B cell (primary cell): ENCODE measurements around the gene CLDN11. TPM values are rescaled to one million over a fixed set of nuclear protein-coding genes. Genes with fewer than 3 reads are reported as not detected.

ENCODE experiments used
- ATAC-seq: fragments of 200-7000 bp; cut with Tn5 transposase; one replicate; pipeline ENCODE4 v1.10.0; 2021; ENCODE audit warnings: low read depth, mild to moderate bottlenecking, moderate number of reproducible peaks, moderate library complexity
- CTCF ChIA-PET: fragments of 350-600 bp; sonication (Branson Sonifier 250); formaldehyde crosslinking; loops from one replicate; lab custom pipeline; 2021; ENCODE audit warnings: antibody characterized with exemption, inconsistent platforms; lab: Charles Lee
- POLR2A ChIA-PET: fragments of 350-600 bp; sonication (Branson Sonifier 250); formaldehyde crosslinking; loops from one replicate; lab custom pipeline; 2021; ENCODE audit warnings: antibody characterized with exemption; lab: Charles Lee
- DNase-seq: peaks from one replicate; pipeline ENCODE4 v3.0.0; 2013
- H2AFZ ChIP-seq: 2 replicates; pipeline ENCODE4 v1.6.1; 2012; ENCODE audit warnings: mild to moderate bottlenecking, low read depth, low read length; ENCODE audit not compliant: insufficient read depth, poor library complexity, severe bottlenecking
- H3K27ac ChIP-seq, 2 donors: 1 replicate in 1 of 2; 2 replicates in 1 of 2; pipeline ENCODE4 v1.5.1; 2012 to 2013; ENCODE audit warnings: low read length in 2 of 2, mild to moderate bottlenecking in 2 of 2, moderate library complexity in 1 of 2
- H3K27me3 ChIP-seq, 4 experiments: fragments of 200-600 bp in 1 of 4; sonication (generic) in 1 of 4; replicated peaks in 1 of 4; 1 replicate in 2 of 4; 2 replicates in 2 of 4; pipeline versions ENCODE4 v1.6.1 to v1.7.0; 2013 to 2016; ENCODE audit warnings: low read length in 3 of 4, mild to moderate bottlenecking in 2 of 4, mixed read lengths in 1 of 4, moderate library complexity in 1 of 4; ENCODE audit not compliant: insufficient read depth in 4 of 4, control insufficient read depth in 3 of 4; ENCODE audit errors: control extremely low read depth in 1 of 4
- H3K36me3 ChIP-seq, 2 experiments: replicated peaks in 1 of 2; 1 replicate in 1 of 2; 2 replicates in 1 of 2; pipeline versions ENCODE4 v1.6.1 to v1.7.1; 2013; ENCODE audit warnings: low read length in 1 of 2; ENCODE audit not compliant: insufficient read depth in 2 of 2, control insufficient read depth in 1 of 2; ENCODE audit errors: control extremely low read depth in 1 of 2, extremely low read depth in 1 of 2
- H3K4me1 ChIP-seq, 2 donors: fragments of 200-600 bp in 1 of 2; sonication (generic) in 1 of 2; 1 replicate in 1 of 2; 2 replicates in 1 of 2; pipeline versions ENCODE4 v1.5.1 to v1.6.1; 2013 to 2017; ENCODE audit warnings: low read length in 2 of 2; ENCODE audit not compliant: control insufficient read depth in 2 of 2, insufficient read depth in 2 of 2
- H3K4me2 ChIP-seq: replicated peaks from 2 replicates; pipeline ENCODE3; 2012; ENCODE audit warnings: mild to moderate bottlenecking, low read depth, low read length; ENCODE audit not compliant: poor library complexity, severe bottlenecking
- H3K4me3 ChIP-seq, 5 experiments: fragments of 200-600 bp in 1 of 5; sonication (generic) in 1 of 5; 1 replicate in 3 of 5; 2 replicates in 2 of 5; pipeline versions ENCODE4 v1.5.1 to v1.7.0; 2011 to 2016; ENCODE audit warnings: low read length in 4 of 5, mild to moderate bottlenecking in 4 of 5, low read depth in 2 of 5, control low read depth in 1 of 5, moderate library complexity in 1 of 5; ENCODE audit not compliant: insufficient read depth in 1 of 5; ENCODE audit errors: control extremely low read depth in 1 of 5, extremely low read depth in 1 of 5
- H3K79me2 ChIP-seq: fragments of 200-600 bp; sonication (generic); one replicate; pipeline ENCODE4 v1.6.0; 2016; ENCODE audit warnings: low read length; ENCODE audit not compliant: control insufficient read depth, insufficient read depth
- H3K9ac ChIP-seq: fragments of 200-600 bp; sonication (generic); 2 replicates; pipeline ENCODE4 v1.6.1; 2017; ENCODE audit warnings: mild to moderate bottlenecking, low read length, moderate library complexity
- H3K9me3 ChIP-seq, 3 donors: one replicate each; pipeline versions ENCODE4 v1.6.1 to v1.7.1; 2013; ENCODE audit warnings: low read length in 2 of 3; ENCODE audit not compliant: control insufficient read depth in 2 of 3, insufficient read depth in 1 of 3; ENCODE audit errors: control extremely low read depth in 1 of 3
- H4K20me1 ChIP-seq: 2 replicates; pipeline ENCODE4 v1.6.0; 2012; ENCODE audit warnings: mild to moderate bottlenecking, low read length; ENCODE audit not compliant: insufficient read depth, control insufficient read depth, poor library complexity, severe bottlenecking
- H3K27ac Mint-ChIP-seq: one replicate; pipeline ENCODE4 v1.8.0; 2021; ENCODE audit warnings: mixed read lengths
- H3K27me3 Mint-ChIP-seq: one replicate; pipeline ENCODE4 v1.8.0; 2021; ENCODE audit warnings: mixed read lengths
- H3K4me1 Mint-ChIP-seq: one replicate; pipeline ENCODE4 v1.8.0; 2021; ENCODE audit warnings: mixed read lengths
- H3K4me3 Mint-ChIP-seq: one replicate; pipeline ENCODE4 v1.8.0; 2021; ENCODE audit warnings: mixed read lengths
- H3K9me3 Mint-ChIP-seq: one replicate; pipeline ENCODE4 v1.8.0; 2022; ENCODE audit warnings: mixed read lengths; ENCODE audit not compliant: insufficient read depth
- CTCF ChIP-seq: fragments of 200-600 bp; IDR thresholded peaks from one replicate; pipeline ENCODE4 v1.8.0; 2022; ENCODE audit warnings: antibody characterized with exemption, mild to moderate bottlenecking
- EZH2 ChIP-seq: IDR thresholded peaks from 2 replicates; pipeline ENCODE4 v1.6.1; 2012; ENCODE audit warnings: borderline replicate concordance, low read depth, mild to moderate bottlenecking, moderate library complexity, low read length; ENCODE audit not compliant: insufficient read depth, poor library complexity, severe bottlenecking
- WGBS: methylation state at CpG from one replicate; pipeline ENCODE4 v1.1.5; 2013; ENCODE audit warnings: missing lambda C conversion rate; ENCODE audit not compliant: insufficient coverage; 5-methylcytosine and 5-hydroxymethylcytosine counted together
- intact Hi-C: fragments of 100-400 bp; cut with micrococcal nuclease; formaldehyde crosslinking; loops from one replicate; pipeline ENCODE4 v1.10.0; 2022
- polyA plus RNA-seq: library from polyadenylated mRNA; depleted of rRNA; stranded (reverse); fragments of >200 nt; gene quantifications from 2 replicates; pipeline ENCODE4 v1.2.3, GENCODE V29; 2012
- total RNA-seq, 2 donors: library from RNA; stranded (reverse); fragments of 120-200 nt in 1 of 2; gene quantifications; 1 replicate in 1 of 2; 2 replicates in 1 of 2; pipeline versions ENCODE4 v1.2.3 to v1.2.4, GENCODE V29; 2013 to 2022

CLDN11 gene
- total and polyA plus RNA-seq, 2 donors (not counting 1 experiment from before 2014, with no cell fraction given), result 0.25 to 0.52 TPM

GRCh38 chr3:170426240-170426797 lies 7.7 kb downstream of the CLDN11 start:
- H3K4me1 ChIP-seq, result no peaks in the 10 kb centered on the region
- H3K79me2 ChIP-seq, result no peaks in the 10 kb centered on the region
- peaks cover 7% of the 10 kb centered on the region for H3K27me3 Mint-ChIP-seq
- TF ChIP-seq CTCF, result no peak
- TF ChIP-seq EZH2, result no peak
- H3K9me3 ChIP-seq, result no peaks in the 10 kb centered on the region
- CTCF ChIA-PET, result interaction anchor here (1.5 kb wide), 1 partner anchor 9 kb away, joined by 3 read pairs; no protein-coding TSS in a partner anchor
- no peak overlapping the region for H2AFZ ChIP-seq
- H3K4me2 ChIP-seq, result no peak overlapping the region
- no peak overlapping the region for H3K9ac ChIP-seq
- H3K27me3 ChIP-seq, result no peaks in the 10 kb centered on the region
- WGBS, result 50% methylated on average over 1 of the region's 2 CpGs
- DNase-seq (no peak), ATAC-seq (no peak)
- H3K27ac ChIP-seq, result no peak overlapping the region
- H4K20me1 ChIP-seq, result no peaks in the 10 kb centered on the region
- H3K9me3 Mint-ChIP-seq, result no peaks in the 10 kb centered on the region
- no peak overlapping the region for H3K27ac Mint-ChIP-seq
- intact Hi-C loops, result no loop called here
- H3K36me3 ChIP-seq, result no peaks in the 10 kb centered on the region
- H3K4me3 ChIP-seq, result no peak overlapping the region
- H3K4me1 Mint-ChIP-seq, result no peaks in the 10 kb centered on the region
- H3K4me3 Mint-ChIP-seq, result no peak overlapping the region
- POLR2A ChIA-PET, result interaction anchor here (0.5 kb wide), 1 partner anchor 44 kb away, joined by 3 read pairs; no protein-coding TSS in a partner anchor

GRCh38 chr3:170428095-170428494 lies 9.4 kb downstream of the CLDN11 start:
- TF ChIP-seq EZH2 (no peak), CTCF (no peak)
- no CpG with 5 or more reads among the region's 2 CpGs for WGBS
- CTCF ChIA-PET, result interaction anchor here (0.6 to 1.0 kb wide), 2 partner anchors 14 to 119 kb away, joined by 3 to 4 read pairs; no protein-coding TSS in a partner anchor

More at GRCh38 chr3:170428095-170428494, 9.4 kb downstream of the CLDN11 start:
- H3K4me2 ChIP-seq, result no peak overlapping the region
- H3K9ac ChIP-seq, result no peak overlapping the region
- no peaks in the 10 kb centered on the region for H3K27me3 ChIP-seq
- H3K36me3 ChIP-seq, result no peaks in the 10 kb centered on the region
- ATAC-seq (no peak), DNase-seq (no peak)
- Mint-ChIP-seq H3K9me3 (no peaks in the 10 kb centered on the region), H3K4me1 (no peaks in the 10 kb centered on the region), H3K27ac (no peak overlapping the region), H3K27me3 (peaks cover 7% of the 10 kb centered on the region), H3K4me3 (no peak overlapping the region)
- H3K4me3 ChIP-seq, result no peak overlapping the region
- H3K4me1 ChIP-seq, result no peaks in the 10 kb centered on the region
- no peaks in the 10 kb centered on the region for H3K9me3 ChIP-seq
- no peaks in the 10 kb centered on the region for H3K79me2 ChIP-seq
- no peaks in the 10 kb centered on the region for H4K20me1 ChIP-seq
- H3K27ac ChIP-seq, result no peak overlapping the region
- intact Hi-C loops, result no loop called here
- no peak overlapping the region for H2AFZ ChIP-seq
- POLR2A ChIA-PET, result no interaction called here
